SK-N-SH (cell line): Measurements from ENCODE around the gene PRRX1. TPM values are rescaled to one million over a fixed set of nuclear protein-coding genes. Genes with fewer than 3 reads are reported as not detected.

Experiments used
- CTCF ChIA-PET: fragments of 300-600, 350-600 bp; formaldehyde crosslinking; extraction: SDS; loops from one replicate; lab custom pipeline; 2021; lab: Yijun Ruan, JAX
- POLR2A ChIA-PET: fragments of 350-600 bp; sonication (Branson Sonifier 250); formaldehyde crosslinking; extraction: SDS; loops from one replicate; lab custom pipeline; 2020; ENCODE audit warnings: antibody characterized with exemption, inconsistent platforms; lab: Yijun Ruan, JAX
- DNase-seq: peaks from one replicate; pipeline ENCODE4 v3.0.0; 2012
- H2AFZ ChIP-seq: fragments of 200-600 bp; sonication (generic); 2 replicates; pipeline ENCODE4 v1.8.1; 2016; ENCODE audit warnings: antibody characterized with exemption, mild to moderate bottlenecking, low read depth
- H3F3A ChIP-seq: fragments of 200-600 bp; sonication (generic); replicated peaks from 2 replicates; pipeline ENCODE3; 2016; ENCODE audit warnings: antibody characterized with exemption, mild to moderate bottlenecking; ENCODE audit not compliant: insufficient read depth
- H3K27ac ChIP-seq, 2 experiments: fragments of 200-500 bp in 1 of 2; fragments of 200-600 bp in 1 of 2; sonication (Bioruptor generic) in 1 of 2; sonication (generic), shearing (Covaris generic) in 1 of 2; 2 replicates each; pipeline versions ENCODE4 v1.5.1 to v1.6.1; 2014 to 2016; ENCODE audit warnings: low read depth in 2 of 2, inconsistent platforms in 1 of 2, low read length in 1 of 2, mild to moderate bottlenecking in 1 of 2, mixed read lengths in 1 of 2
- H3K27me3 ChIP-seq: fragments of 200-600 bp; sonication (generic), shearing (Covaris generic); 2 replicates; pipeline ENCODE4 v1.6.1; 2016; ENCODE audit warnings: mixed run types; ENCODE audit not compliant: insufficient read depth
- H3K36me3 ChIP-seq, 2 experiments: fragments of 200-500 bp in 1 of 2; fragments of 200-600 bp in 1 of 2; sonication (Bioruptor generic) in 1 of 2; sonication (generic) in 1 of 2; replicated peaks in 1 of 2; 2 replicates each; pipeline versions ENCODE3 to v1.5.1; 2014 to 2016; ENCODE audit warnings: low read length in 1 of 2, mild to moderate bottlenecking in 1 of 2; ENCODE audit not compliant: insufficient read depth in 2 of 2, control insufficient read depth in 1 of 2
- H3K4me1 ChIP-seq, 2 experiments: fragments of 200-500 bp in 1 of 2; fragments of 200-600 bp in 1 of 2; sonication (Bioruptor generic) in 1 of 2; sonication (generic), shearing (Covaris generic) in 1 of 2; 2 replicates each; pipeline versions ENCODE4 v1.5.1 to v1.6.1; 2014 to 2016; ENCODE audit warnings: low read depth in 1 of 2, low read length in 1 of 2, mixed run types in 1 of 2; ENCODE audit not compliant: insufficient read depth in 2 of 2, control insufficient read depth in 1 of 2
- H3K4me2 ChIP-seq: fragments of 200-600 bp; sonication (generic), shearing (Covaris generic); 2 replicates; pipeline ENCODE4 v1.6.1; 2017; ENCODE audit warnings: mixed run types
- H3K4me3 ChIP-seq, 2 experiments: fragments of 200-500 bp in 1 of 2; fragments of 200-600 bp in 1 of 2; sonication (Bioruptor generic) in 1 of 2; sonication (generic), shearing (Covaris generic) in 1 of 2; 2 replicates each; pipeline versions ENCODE4 v1.5.1 to v1.8.1; 2014 to 2016; ENCODE audit warnings: low read depth in 2 of 2, inconsistent platforms in 1 of 2, low read length in 1 of 2, mild to moderate bottlenecking in 1 of 2, mixed read lengths in 1 of 2, moderate library complexity in 1 of 2
- H3K79me2 ChIP-seq: fragments of 200-600 bp; sonication (generic); 2 replicates; pipeline ENCODE4 v1.8.1; 2017; ENCODE audit warnings: mild to moderate bottlenecking; ENCODE audit not compliant: insufficient read depth
- H3K9ac ChIP-seq: fragments of 200-600 bp; sonication (generic); 2 replicates; pipeline ENCODE4 v1.6.1; 2017; ENCODE audit warnings: mixed run types
- H3K9me2 ChIP-seq: fragments of 200-600 bp; sonication (generic); 2 replicates; pipeline ENCODE4 v1.6.1; 2017; ENCODE audit warnings: mixed run types
- H3K9me3 ChIP-seq: fragments of 200-600 bp; sonication (generic); 2 replicates; pipeline ENCODE4 v1.6.1; 2017; ENCODE audit warnings: mixed run types, mild to moderate bottlenecking, moderate library complexity
- H4K20me1 ChIP-seq: fragments of 200-600 bp; sonication (generic); 2 replicates; pipeline ENCODE4 v1.6.1; 2017; ENCODE audit warnings: mild to moderate bottlenecking, mixed run types; ENCODE audit not compliant: insufficient read depth
- EP300 ChIP-seq, 2 experiments: IDR thresholded peaks; 2 replicates each; pipeline versions ENCODE4 v1.4.0 to v1.6.1; 2012; ENCODE audit warnings: borderline replicate concordance in 1 of 2, low read depth in 1 of 2, low read length in 1 of 2
- FOXM1 ChIP-seq: IDR thresholded peaks from 2 replicates; pipeline ENCODE4 v1.4.0; 2012; ENCODE audit warnings: low read depth, mild to moderate bottlenecking
- NFIC ChIP-seq: IDR thresholded peaks from 2 replicates; pipeline ENCODE4 v1.4.0; 2012; ENCODE audit warnings: borderline replicate concordance
- PBX3 ChIP-seq: IDR thresholded peaks from 2 replicates; pipeline ENCODE4; 2012
- POLR2AphosphoS5 ChIP-seq: IDR thresholded peaks from 2 replicates; pipeline ENCODE4 v1.6.1; 2012; ENCODE audit warnings: low read depth, low read length
- SIN3A ChIP-seq: IDR thresholded peaks from 2 replicates; pipeline ENCODE4 v1.6.1; 2012; ENCODE audit warnings: low read depth, mild to moderate bottlenecking, low read length, moderate library complexity, borderline replicate concordance
- TCF12 ChIP-seq: IDR thresholded peaks from 2 replicates; pipeline ENCODE4 v1.4.0; 2012
- YY1 ChIP-seq: IDR thresholded peaks from 2 replicates; pipeline ENCODE4 v1.4.0; 2012; ENCODE audit warnings: low read depth, mild to moderate bottlenecking
- ZBTB33 ChIP-seq: IDR thresholded peaks from 2 replicates; pipeline ENCODE4 v1.4.0; 2012; ENCODE audit warnings: low read depth, borderline replicate concordance
- WGBS: methylation state at CpG from one replicate; pipeline ENCODE4 v1.1.6; 2017; ENCODE audit warnings: low lambda C conversion rate; 5-methylcytosine and 5-hydroxymethylcytosine counted together
- polyA plus RNA-seq, 3 experiments: library from polyadenylated mRNA; depleted of rRNA; stranded (reverse); fragments of >200 nt; gene quantifications; 2 replicates each; pipeline ENCODE4 v1.2.3, GENCODE V29; 2012

The PRRX1 gene
- polyA plus RNA-seq, 1 of the 3 experiments (the other 2 are of a cell fraction): 356 TPM

GRCh38 chr1:170703591-170703990 lies 39.7 kb downstream of the PRRX1 start:
- no peak overlapping the region for H3K9ac ChIP-seq
- no peak overlapping the region for H3K4me3 ChIP-seq
- 0 out of 2 replicates have a peak overlapping the region, but pooled peaks have one; percentile 17 for H3K4me2 ChIP-seq
- DNase-seq: no peak
- TF ChIP-seq SIN3A: no peak
- TF ChIP-seq PBX3: peak; percentile 41; the same call in 1 of the 2 replicates
- TF ChIP-seq, all 33 proteins: peak for 1
- H4K20me1 ChIP-seq: no peaks in the 10 kb centered on the region; the same call in 1 of the 2 replicates
- H3K4me1 ChIP-seq: peaks cover 16 to 75% of the 10 kb centered on the region in 2 experiments
- no peaks in the 10 kb centered on the region for H3K27me3 ChIP-seq
- H2AFZ ChIP-seq: no peak overlapping the region
- peak overlapping the region; percentile 50 to 99; a peak in 3 of 4 replicates for H3K27ac ChIP-seq
- peaks cover 92% of the 10 kb centered on the region for H3K79me2 ChIP-seq
- whole genome bisulfite sequencing: 66% methylated on average over 2 of the region's 2 CpGs
- ChIA-PET POLR2A (no interaction called here), CTCF (no interaction called here)
- H3K9me3 ChIP-seq: no peaks in the 10 kb centered on the region
- no peaks in the 10 kb centered on the region for H3K9me2 ChIP-seq
- H3K36me3 ChIP-seq: peaks cover 9 to 26% of the 10 kb centered on the region in 2 experiments
- peaks cover 93% of the 10 kb centered on the region for H3F3A ChIP-seq

GRCh38 chr1:170704256-170704655 lies 40.3 kb downstream of the PRRX1 start:
- CTCF ChIA-PET: no interaction called here
- TF ChIP-seq TCF12: peak; percentile 28; the same call in 1 of the 2 replicates
- TF ChIP-seq POLR2AphosphoS5: peak; percentile 12; the same call in 1 of the 2 replicates
- TF ChIP-seq FOXM1: no peak
- TF ChIP-seq YY1: no peak
- TF ChIP-seq NFIC: peak; percentile 20; the same call in 1 of the 2 replicates
- peak; percentile 48; the same call in 1 of the 2 replicates for TF ChIP-seq PBX3
- TF ChIP-seq ZBTB33: no peak
- TF ChIP-seq EP300 (IDR thresholded peaks at IDR 0.05; ENCODE audit: borderline replicate concordance in 1 of 2, low read depth in 1 of 2, low read length in 1 of 2): peak in 1 of 2 experiments; percentile 50; a peak in 1 of 4 replicates
- TF ChIP-seq, all 33 proteins: peak for 5
- Histone ChIP-seq H2AFZ (no peak overlapping the region), H3K9me2 (no peaks in the 10 kb centered on the region), H3K4me2 (0 out of 2 replicates have a peak overlapping the region, but pooled peaks have one; percentile 10), H4K20me1 (no peaks in the 10 kb centered on the region; the same call in 1 of the 2 replicates), H3K27ac (peak overlapping the region; percentile 67 to 99; a peak in 3 of 4 replicates), H3K79me2 (peaks cover 92% of the 10 kb centered on the region), H3K36me3 (peaks cover 12 to 32% of the 10 kb centered on the region in 2 experiments), H3K27me3 (no peaks in the 10 kb centered on the region), H3K4me3 (no peak overlapping the region), H3F3A (peaks cover 96% of the 10 kb centered on the region), H3K9ac (no peak overlapping the region), H3K9me3 (no peaks in the 10 kb centered on the region), H3K4me1 (peaks cover 15 to 80% of the 10 kb centered on the region in 2 experiments)
- POLR2A ChIA-PET: no interaction called here
- WGBS: 41% methylated on average over 3 of the region's 3 CpGs
- no peak for DNase-seq
